Body of pancreas (tissue), 4 donors: Measurements from ENCODE around the gene SEC61G.

Source experiments
- CTCF ChIP-seq, 7 experiments: fragments of 450-650 bp in 4 of 7; fragments of 200-600 bp in 3 of 7; sonication (generic) in 3 of 7; IDR thresholded peaks; one replicate each; pipeline ENCODE4 v1.5.1; 2016 to 2019; ENCODE audit warnings: antibody characterized with exemption in 7 of 7
- POLR2A ChIP-seq, 3 donors: fragments of 450-650 bp; IDR thresholded peaks; one replicate each; pipeline ENCODE4 v1.6.1; 2016; ENCODE audit warnings: antibody characterized with exemption in 3 of 3, mild to moderate bottlenecking in 2 of 3

GRCh38 chr7:54747234-54747633 lies 11.8 kb downstream of the SEC61G start:
- TF ChIP-seq CTCF (IDR thresholded peaks at IDR 0.05) (no peak), POLR2A (IDR thresholded peaks at IDR 0.05) (no peak)
